H1 (cell line): Measurements from ENCODE around the gene RPL18. TPM values are rescaled to one million over a fixed set of nuclear protein-coding genes. Genes with fewer than 3 reads are reported as not detected.

Source experiments
- CBX5 ChIP-seq: fragments of 300-800, 300-1000 bp; sonication (generic); IDR thresholded peaks from 2 replicates; pipeline ENCODE4 v1.7.1; 2016; ENCODE audit warnings: antibody characterized with exemption, low read length, low read depth
- EP300 ChIP-seq, 2 experiments: IDR thresholded peaks; 1 replicate in 1 of 2; 2 replicates in 1 of 2; pipeline ENCODE4 v1.6.1; 2011 to 2012; ENCODE audit warnings: low read depth in 2 of 2, low read length in 2 of 2, mild to moderate bottlenecking in 2 of 2, borderline replicate concordance in 1 of 2, inconsistent platforms in 1 of 2, moderate library complexity in 1 of 2
- JUND ChIP-seq: IDR thresholded peaks from 2 replicates; pipeline ENCODE4 v1.6.1; 2011; ENCODE audit warnings: mild to moderate bottlenecking, improper control_type of control experiment, low read length
- KDM1A ChIP-seq: fragments of 200-600, 300-600 bp; sonication (generic); IDR thresholded peaks from 2 replicates; pipeline ENCODE4 v1.7.1; 2016; ENCODE audit warnings: mild to moderate bottlenecking, low read length, borderline replicate concordance
- NRF1 ChIP-seq: IDR thresholded peaks from 2 replicates; pipeline ENCODE4 v1.6.1; 2011; ENCODE audit warnings: mild to moderate bottlenecking, low read depth, low read length, improper control_type of control experiment
- POU5F1 ChIP-seq: IDR thresholded peaks from 2 replicates; pipeline ENCODE4 v1.6.1; 2011; ENCODE audit warnings: low read depth, mild to moderate bottlenecking, low read length, moderate library complexity
- RAD21 ChIP-seq, 2 experiments: IDR thresholded peaks in 1 of 2; conservative IDR thresholded peaks in 1 of 2; 2 replicates each; pipeline ENCODE4 v1.6.1; 2011; ENCODE audit warnings: low read depth in 2 of 2, low read length in 2 of 2, improper control_type of control experiment in 1 of 2, inconsistent platforms in 1 of 2, mild to moderate bottlenecking in 1 of 2, moderate library complexity in 1 of 2
- RNF2 ChIP-seq: fragments of 200-900, 300-1000 bp; sonication (generic); IDR thresholded peaks from 2 replicates; pipeline ENCODE4 v1.7.1; 2016; ENCODE audit warnings: borderline replicate concordance, low read depth, mild to moderate bottlenecking, antibody characterized with exemption, low read length; ENCODE audit not compliant: poor library complexity, severe bottlenecking; ENCODE audit errors: missing control alignments
- TAF7 ChIP-seq: optimal IDR thresholded peaks from 2 replicates; pipeline ENCODE3; 2011; ENCODE audit warnings: low read depth, mild to moderate bottlenecking, inconsistent platforms, low read length, moderate library complexity, borderline replicate concordance
- polyA plus RNA-seq, 7 experiments: library from polyadenylated mRNA; depleted of rRNA in 3 of 7; stranded (reverse) in 5 of 7; unstranded in 2 of 7; fragments of >200 nt in 5 of 7; fragments of 200-250 nt in 2 of 7; gene quantifications; 1 replicate in 5 of 7; 2 replicates in 1 of 7; 4 replicates in 1 of 7; pipeline versions ENCODE4 v1.2.1 to v1.2.3, GENCODE V29; 2011 to 2013; ENCODE audit warnings: missing spikeins in 2 of 7, mixed read lengths in 2 of 7
- total RNA-seq: library from RNA; stranded (reverse); fragmentation: NEBNext Ultra II Directional; extraction: Animal tissue kit (Norgen Biotek cat#: 25700); gene quantifications from 2 replicates; pipeline ENCODE4 v1.2.1, GENCODE V29; 2021

Gene RPL18
- total and polyA plus RNA-seq, 2 of the 8 experiments (the other 6 are each of a cell fraction or from before 2014, with no cell fraction given): 1,669 to 2,789 TPM

GRCh38 chr19:48646001-48646721 is 27.2 kb upstream of the RPL18 start, which contains the start of gene CA11 (continued):
- TF ChIP-seq CBX5 (no peak), RAD21 (IDR thresholded peaks at IDR 0.05 in 1 of 2, conservative IDR thresholded peaks at IDR 0.05 in 1 of 2; ENCODE audit: low read depth in 2 of 2, low read length in 2 of 2) (peak; percentile 91 to 96), TAF7 (peak; percentile 76), EP300 (IDR thresholded peaks at IDR 0.05; ENCODE audit: borderline replicate concordance in 1 of 2, low read depth in 2 of 2, low read length in 2 of 2) (peak in 1 of 2 experiments; percentile 52; a peak in 1 of 3 replicates), JUND (peak; percentile 15; the same call in 1 of the 2 replicates), RNF2 (no peak), KDM1A (peak; percentile 56; the same call in 1 of the 2 replicates), NRF1 (no peak), POU5F1 (no peak)
